Measurements from ENCODE around the gene NTRK3. TPM values are rescaled to one million over a fixed set of nuclear protein-coding genes. Genes with fewer than 3 reads are reported as not detected.

NTRK3 gene
- total RNA-seq, 4 donors from 2014 or later: 0.35 to 5.8 (median 3.0) TPM

DNA sequence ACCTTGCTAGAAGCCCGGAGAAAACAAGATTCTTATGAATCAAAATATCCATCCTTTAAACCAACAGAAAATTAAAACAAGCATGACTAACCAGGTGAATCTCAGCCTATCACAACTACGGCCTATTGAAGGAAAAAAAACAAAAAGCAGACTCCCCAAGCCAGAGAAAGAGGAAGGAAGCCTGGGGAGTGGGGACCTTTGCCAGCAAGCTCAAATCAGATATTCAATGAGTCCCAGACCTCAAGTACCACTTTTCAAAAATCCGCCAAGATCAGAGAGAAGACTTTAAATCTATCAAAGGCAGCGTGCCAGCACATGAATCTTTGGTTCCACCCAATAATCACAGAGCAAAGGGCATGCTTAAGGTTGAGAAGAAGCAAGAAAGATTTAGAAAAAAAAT, 253.8 kb downstream of the NTRK3 start:
- Histone ChIP-seq H3K9me3 (no peaks in the 10 kb centered on the region), H3K27me3 (no peaks in the 10 kb centered on the region), H3K36me3 (no peaks in the 10 kb centered on the region), H3K27ac (no peak overlapping the region), H3K4me1 (no peaks in the 10 kb centered on the region), H3K4me3 (no peak overlapping the region)
- DNase-seq: no peak
- TF ChIP-seq, protein P1, sequence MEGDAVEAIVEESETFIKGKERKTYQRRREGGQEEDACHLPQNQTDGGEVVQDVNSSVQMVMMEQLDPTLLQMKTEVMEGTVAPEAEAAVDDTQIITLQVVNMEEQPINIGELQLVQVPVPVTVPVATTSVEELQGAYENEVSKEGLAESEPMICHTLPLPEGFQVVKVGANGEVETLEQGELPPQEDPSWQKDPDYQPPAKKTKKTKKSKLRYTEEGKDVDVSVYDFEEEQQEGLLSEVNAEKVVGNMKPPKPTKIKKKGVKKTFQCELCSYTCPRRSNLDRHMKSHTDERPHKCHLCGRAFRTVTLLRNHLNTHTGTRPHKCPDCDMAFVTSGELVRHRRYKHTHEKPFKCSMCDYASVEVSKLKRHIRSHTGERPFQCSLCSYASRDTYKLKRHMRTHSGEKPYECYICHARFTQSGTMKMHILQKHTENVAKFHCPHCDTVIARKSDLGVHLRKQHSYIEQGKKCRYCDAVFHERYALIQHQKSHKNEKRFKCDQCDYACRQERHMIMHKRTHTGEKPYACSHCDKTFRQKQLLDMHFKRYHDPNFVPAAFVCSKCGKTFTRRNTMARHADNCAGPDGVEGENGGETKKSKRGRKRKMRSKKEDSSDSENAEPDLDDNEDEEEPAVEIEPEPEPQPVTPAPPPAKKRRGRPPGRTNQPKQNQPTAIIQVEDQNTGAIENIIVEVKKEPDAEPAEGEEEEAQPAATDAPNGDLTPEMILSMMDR (IDR thresholded peaks at IDR 0.05): no peak
- no peak for TF ChIP-seq POLR2A (IDR thresholded peaks at IDR 0.05)

DNA sequence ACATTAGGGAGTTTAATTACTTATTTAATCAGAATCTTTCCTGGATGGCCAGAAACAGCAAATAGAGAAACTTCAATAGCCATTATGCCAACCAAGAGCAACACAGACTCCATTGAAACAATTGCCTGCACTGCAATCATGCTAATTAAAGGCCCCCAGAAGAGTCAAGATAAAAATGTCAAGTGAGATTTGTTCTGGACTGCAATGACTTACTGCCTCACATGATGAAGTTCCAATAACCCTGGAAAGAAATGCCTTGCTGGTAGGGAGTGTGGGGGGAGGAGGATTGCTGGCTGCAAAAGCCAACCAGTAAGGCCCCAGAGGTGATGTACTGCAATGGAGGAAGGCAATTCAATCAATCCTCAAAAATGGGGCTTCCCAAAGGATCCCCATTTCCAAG, 257.9 kb downstream of the NTRK3 start:
- Histone ChIP-seq H3K27me3 (no peaks in the 10 kb centered on the region), H3K36me3 (no peaks in the 10 kb centered on the region), H3K27ac (no peak overlapping the region), H3K4me3 (no peak overlapping the region), H3K9me3 (no peaks in the 10 kb centered on the region), H3K4me1 (no peaks in the 10 kb centered on the region)
- TF ChIP-seq, protein P1 (IDR thresholded peaks at IDR 0.05): no peak
- TF ChIP-seq POLR2A (IDR thresholded peaks at IDR 0.05): no peak
- no peak for DNase-seq

DNA sequence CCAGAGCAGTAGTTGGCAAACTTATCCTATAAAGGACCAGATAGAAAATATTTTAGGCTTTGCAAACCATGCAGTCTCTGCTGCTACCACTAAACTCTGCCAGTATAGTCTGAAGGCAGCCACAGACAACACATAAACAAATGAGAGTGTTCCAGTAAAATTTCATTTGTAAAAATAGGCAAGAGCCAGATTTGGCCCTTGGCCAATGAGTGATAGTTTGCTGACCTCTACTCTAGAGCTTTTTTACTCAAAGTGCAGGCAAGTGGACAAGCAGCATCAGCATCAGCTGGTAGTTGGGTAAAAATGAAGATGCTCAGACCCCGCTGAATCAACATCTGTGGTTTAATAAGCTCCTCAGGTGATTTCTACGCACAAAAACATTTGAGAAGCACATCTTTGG, 269.8 kb downstream of the NTRK3 start:
- DNase-seq: no peak
- no peaks in the 10 kb centered on the region for H3K27me3 ChIP-seq
- H3K9me3 ChIP-seq: no peaks in the 10 kb centered on the region
- no peaks in the 10 kb centered on the region for H3K4me1 ChIP-seq
- H3K4me3 ChIP-seq: no peak overlapping the region
- TF ChIP-seq POLR2A (IDR thresholded peaks at IDR 0.05): no peak
- no peaks in the 10 kb centered on the region for H3K36me3 ChIP-seq
- no peak overlapping the region for H3K27ac ChIP-seq

DNA sequence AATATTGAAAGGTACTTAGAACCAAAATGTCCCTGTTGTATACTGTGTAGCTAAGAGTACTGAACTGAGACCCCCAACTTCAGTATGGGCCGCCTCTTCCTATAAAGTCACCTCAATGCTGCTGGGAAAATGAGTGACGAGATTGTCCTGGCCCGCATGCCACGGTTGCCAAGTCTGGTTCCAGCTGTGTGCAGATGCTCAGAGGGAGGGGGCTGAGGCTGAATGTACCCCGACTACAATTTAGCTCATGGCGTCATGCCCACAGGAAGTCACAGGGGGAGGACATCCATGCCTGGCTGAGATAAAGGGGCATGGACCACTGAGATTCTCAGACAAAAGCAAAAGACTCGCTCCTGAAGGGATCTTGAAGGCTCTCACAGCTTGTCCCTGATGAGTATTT, 271.1 kb downstream of the NTRK3 start:
- no peaks in the 10 kb centered on the region for H3K27me3 ChIP-seq
- no peaks in the 10 kb centered on the region for H3K36me3 ChIP-seq
- H3K9me3 ChIP-seq: no peaks in the 10 kb centered on the region
- H3K4me1 ChIP-seq: no peaks in the 10 kb centered on the region
- no peak overlapping the region for H3K27ac ChIP-seq
- no peak overlapping the region for H3K4me3 ChIP-seq
- TF ChIP-seq, protein P1 (IDR thresholded peaks at IDR 0.05): no peak
- no peak for TF ChIP-seq POLR2A (IDR thresholded peaks at IDR 0.05)
- DNase-seq: no peak

DNA sequence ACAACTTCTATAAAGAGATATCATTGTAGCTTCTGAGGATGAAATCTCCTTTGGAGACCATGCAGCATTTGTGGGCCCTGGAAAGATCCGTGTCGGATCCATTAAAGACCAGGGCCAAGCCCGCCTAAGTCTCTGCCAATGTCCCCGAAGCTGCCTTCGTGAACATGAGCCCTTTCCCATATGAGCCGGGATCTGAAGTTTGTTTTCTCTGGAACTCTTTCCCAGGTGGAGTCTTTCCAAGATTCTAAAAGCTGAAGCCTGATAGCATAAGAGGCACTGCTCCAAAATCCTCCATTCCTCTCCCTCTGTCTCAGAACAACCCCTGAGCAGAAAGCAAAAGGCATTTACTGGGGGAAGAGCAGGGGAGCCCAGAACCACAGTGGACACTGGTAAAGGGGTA, 274.6 kb downstream of the NTRK3 start:
- TF ChIP-seq, protein P1 (IDR thresholded peaks at IDR 0.05): no peak
- no peak for TF ChIP-seq POLR2A (IDR thresholded peaks at IDR 0.05)
- Histone ChIP-seq H3K4me1 (no peaks in the 10 kb centered on the region), H3K9me3 (no peaks in the 10 kb centered on the region), H3K27ac (no peak overlapping the region), H3K36me3 (no peaks in the 10 kb centered on the region), H3K27me3 (no peaks in the 10 kb centered on the region), H3K4me3 (no peak overlapping the region)
- no peak for DNase-seq

DNA sequence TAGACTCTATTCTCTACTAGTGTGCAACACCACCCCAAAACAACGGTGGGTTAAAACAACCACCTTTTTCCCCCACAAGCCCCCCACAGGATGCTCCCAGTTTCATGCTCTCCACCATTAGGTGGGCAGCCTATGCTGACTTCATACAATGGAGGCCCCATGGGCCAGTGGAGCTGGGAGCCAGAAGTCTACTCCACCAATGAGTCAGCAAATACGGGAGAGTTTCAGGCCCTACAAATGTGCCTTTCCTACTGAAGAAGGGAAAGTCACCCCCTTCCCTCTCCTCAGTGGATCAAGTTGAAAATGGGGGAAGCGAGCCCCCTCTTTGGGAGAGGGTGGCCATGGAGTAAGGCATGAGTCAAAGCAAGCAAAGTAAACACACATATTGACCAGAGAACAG, 278.6 kb downstream of the NTRK3 start:
- H3K4me3 ChIP-seq: no peak overlapping the region
- DNase-seq: no peak
- no peak for TF ChIP-seq POLR2A (IDR thresholded peaks at IDR 0.05)
- TF ChIP-seq, protein P1 (IDR thresholded peaks at IDR 0.05): no peak

More for the DNA sequence above, 278.6 kb downstream of the NTRK3 start:
- no peak overlapping the region for H3K27ac ChIP-seq
- H3K36me3 ChIP-seq: no peaks in the 10 kb centered on the region
- no peaks in the 10 kb centered on the region for H3K9me3 ChIP-seq
- no peaks in the 10 kb centered on the region for H3K27me3 ChIP-seq
- H3K4me1 ChIP-seq: no peaks in the 10 kb centered on the region
